NCI-H2196 (cell line): Measurements from ENCODE around the gene ASNS.
A peak's percentile ranks its signal among the peaks of the same experiment; 100 is the strongest.
"Not testable (repeated sequence)": the region's sequence is repeated elsewhere in the genome, so short reads cannot be mapped to it uniquely, and the experiment has no call there.

Experiments
- DNase-seq: peaks from one replicate; lab custom pipeline; 2025; ENCODE audit not compliant: unreplicated experiment; lab: John Stamatoyannopoulos, UW

Gene ASNS, protein sequence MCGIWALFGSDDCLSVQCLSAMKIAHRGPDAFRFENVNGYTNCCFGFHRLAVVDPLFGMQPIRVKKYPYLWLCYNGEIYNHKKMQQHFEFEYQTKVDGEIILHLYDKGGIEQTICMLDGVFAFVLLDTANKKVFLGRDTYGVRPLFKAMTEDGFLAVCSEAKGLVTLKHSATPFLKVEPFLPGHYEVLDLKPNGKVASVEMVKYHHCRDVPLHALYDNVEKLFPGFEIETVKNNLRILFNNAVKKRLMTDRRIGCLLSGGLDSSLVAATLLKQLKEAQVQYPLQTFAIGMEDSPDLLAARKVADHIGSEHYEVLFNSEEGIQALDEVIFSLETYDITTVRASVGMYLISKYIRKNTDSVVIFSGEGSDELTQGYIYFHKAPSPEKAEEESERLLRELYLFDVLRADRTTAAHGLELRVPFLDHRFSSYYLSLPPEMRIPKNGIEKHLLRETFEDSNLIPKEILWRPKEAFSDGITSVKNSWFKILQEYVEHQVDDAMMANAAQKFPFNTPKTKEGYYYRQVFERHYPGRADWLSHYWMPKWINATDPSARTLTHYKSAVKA

DNA sequence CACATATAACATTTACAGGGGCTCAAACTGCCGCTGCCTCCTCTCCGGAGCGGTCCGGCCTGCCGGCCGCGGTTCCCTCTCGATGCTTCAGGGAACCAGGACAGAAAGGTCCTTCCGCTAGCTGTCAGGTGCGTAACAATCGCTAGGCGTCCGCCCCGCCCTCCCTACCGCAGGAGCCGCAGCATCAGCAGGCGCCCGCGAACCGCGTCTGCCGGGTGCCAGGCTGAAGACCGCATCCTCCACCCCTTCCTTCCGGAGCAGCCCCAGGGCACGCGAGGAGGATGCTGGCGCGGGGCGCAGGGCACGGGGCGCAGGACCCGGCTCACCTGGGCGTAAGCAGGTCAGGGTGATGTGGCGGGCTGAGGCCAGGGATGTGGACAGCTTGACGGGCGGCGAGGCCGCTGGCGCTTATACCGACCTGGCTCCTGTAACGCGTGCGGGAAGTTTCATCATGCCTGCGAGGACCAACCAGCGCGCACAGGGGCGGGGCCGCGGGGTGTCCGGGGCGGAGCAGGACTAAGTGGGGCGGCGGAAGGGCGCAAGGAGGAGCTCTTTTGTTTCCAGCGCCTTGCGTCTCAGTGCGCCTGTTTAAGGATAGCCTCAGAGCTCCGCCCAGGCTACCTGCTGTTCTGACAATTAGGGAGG, at the start of gene ASNS:
ASNS (minus strand) TSS at position 384 of the 645 bp plus-strand sequence. CDS start 3,252 bp downstream, outside the sequence.
- peak; percentile 94 for DNase-seq

DNA sequence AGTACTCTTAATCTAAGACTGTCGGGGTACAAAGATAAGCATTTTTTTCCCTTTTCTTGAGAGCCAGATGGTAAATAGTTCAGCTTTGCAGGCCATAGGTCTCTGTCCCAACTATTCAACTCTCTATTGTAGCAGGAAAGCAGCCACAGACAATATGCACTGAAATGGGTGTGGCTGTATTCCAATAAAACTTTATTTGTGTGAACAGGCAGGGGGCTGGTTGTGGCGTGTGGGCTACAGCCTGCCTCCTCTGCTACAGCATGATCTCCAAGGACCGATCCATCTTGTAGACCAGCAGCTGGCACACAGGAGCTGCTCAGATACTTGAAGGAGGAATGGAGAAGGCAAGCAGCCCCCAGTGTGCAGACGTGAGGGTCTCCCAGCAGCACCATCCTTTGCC, 49.0 kb upstream of the ASNS start:
- not testable (repeated sequence) for DNase-seq

DNA sequence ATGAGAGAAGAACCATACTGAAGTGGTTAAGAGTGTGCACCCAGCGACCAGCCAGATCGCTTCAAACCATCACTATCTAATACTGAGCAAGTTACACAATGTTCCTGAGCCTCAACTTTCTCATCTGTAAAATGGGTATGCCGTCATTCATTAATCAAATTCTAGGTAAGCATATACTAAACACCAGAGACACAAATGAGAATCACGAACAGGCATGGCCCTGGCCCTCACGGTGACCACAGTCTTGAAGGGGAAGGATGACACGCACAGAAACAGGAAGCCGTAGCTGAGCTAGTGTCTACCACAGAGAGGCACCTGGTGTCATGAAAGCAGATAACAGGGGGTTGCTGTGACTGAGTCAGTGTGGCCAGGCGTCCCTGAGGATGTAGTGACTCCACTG, 43.1 kb upstream of the ASNS start:
- DNase-seq, result not testable (repeated sequence)

DNA sequence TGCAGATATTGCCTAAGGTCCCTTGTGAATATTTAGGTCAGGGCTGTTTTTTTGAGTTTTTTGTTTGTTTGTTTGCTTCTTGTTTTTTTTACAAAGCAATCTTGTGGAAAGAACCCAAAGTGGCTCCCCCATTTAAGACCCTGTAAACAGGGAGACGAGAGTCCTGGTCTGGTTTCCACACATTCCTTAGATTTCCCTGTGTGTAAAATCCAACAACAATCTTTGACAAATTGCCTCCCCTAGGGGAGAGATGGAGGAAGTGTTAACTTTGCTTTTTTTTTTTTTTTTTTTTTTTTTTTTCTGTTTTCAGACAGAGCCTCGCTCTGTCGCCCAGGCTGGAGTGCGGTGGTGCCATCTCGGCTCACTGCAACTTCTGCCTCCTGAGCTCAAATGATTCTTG, 40.1 kb upstream of the ASNS start:
- not testable (repeated sequence) for DNase-seq

DNA sequence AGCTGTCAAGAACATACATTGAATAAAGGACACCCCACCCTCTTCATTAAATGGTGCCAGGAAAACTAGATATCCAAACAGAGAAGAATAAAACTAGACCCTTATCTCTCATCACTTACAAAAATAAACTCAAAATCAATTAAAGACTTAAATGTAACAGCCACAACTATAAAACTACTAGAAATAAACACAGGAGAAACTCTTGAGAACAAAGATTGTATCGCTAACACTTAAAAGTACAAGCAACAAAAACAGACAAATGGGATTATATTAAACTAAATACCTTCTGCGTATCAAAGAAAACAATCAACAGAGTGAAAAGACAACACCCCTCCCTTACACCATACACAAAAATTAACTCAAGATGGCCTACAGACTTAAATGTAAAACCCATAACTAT, 24.7 kb upstream of the ASNS start:
- DNase-seq, result not testable (repeated sequence)

DNA sequence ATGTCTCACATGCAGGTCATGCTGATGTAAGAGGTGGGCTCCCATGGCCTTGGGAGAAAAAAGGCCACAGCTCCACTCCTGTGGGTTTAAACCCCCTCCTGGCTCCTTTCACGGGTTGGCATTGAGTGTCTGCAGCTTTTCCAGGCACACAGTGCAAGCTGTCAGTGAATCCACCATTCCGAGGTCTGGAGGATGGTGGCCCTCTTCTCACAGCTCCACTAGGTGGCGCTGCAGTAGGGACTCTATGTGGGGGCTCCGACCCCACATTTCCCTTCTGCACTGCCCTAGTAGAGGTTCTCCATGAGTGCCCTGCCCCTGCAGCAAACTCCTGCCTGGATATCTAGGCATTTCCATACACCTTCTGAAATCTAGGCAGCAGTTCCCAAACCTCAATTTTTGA, 19.5 kb upstream of the ASNS start:
- not testable (repeated sequence) for DNase-seq

DNA sequence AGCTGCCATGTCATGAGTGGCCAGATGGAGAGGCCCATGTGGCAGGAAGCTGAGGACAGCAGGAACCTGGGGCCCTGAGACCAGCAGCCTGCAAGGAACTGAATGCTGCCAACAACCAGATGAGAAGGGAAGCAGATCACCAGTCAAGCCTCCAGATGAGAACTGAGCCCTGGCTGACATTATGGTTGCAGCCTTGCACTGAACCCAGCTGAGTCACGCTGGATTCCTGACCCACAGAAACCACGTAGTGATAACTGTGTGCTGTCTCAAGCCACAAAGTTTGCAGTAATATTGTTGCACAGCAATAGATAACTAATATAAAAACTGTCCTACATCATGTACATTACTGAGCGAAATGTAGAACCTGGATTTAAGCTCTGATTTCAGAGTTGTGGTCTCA, 7.3 kb upstream of the ASNS start:
- not testable (repeated sequence) for DNase-seq

DNA sequence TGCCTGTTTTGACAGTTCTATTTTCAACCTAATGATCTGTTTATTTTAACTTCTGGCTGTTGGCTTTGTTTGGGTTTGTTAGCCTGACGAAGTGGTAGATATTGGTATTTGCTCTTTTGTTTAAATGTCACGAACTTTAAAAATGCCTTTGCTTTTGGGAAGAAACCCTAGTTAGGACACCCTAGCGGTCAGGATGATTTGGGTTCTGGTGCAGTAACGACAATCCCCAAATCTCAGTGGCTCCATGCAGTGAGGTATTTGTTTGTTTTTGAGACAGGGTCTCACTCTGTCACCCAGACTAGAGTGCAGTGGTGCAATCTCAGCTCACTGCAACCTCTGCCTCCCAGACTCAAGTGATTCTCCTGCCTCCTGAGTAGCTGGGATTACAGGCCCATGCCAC, 2.7 kb upstream of the ASNS start:
- DNase-seq, result not testable (repeated sequence)

DNA sequence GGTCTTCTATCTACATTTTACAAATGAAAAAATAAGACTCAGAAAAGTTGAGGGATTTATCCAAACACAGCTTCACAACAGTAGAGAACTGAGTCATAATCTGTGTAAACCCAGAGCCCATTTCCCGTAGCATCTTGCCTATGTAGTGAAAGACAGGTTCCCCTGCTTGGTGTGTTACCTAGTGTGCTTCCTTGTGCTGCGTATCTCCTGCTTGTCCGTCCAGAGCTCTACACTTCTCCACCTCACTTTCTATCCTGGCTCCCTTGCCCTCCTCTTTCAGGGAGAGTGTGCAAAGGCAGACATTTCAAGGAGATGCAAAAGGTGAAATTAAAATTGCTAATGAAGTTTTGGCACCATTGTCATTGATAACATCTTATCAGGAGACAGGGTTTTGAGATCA, 1.4 kb upstream of the ASNS start:
- no peak for DNase-seq

DNA sequence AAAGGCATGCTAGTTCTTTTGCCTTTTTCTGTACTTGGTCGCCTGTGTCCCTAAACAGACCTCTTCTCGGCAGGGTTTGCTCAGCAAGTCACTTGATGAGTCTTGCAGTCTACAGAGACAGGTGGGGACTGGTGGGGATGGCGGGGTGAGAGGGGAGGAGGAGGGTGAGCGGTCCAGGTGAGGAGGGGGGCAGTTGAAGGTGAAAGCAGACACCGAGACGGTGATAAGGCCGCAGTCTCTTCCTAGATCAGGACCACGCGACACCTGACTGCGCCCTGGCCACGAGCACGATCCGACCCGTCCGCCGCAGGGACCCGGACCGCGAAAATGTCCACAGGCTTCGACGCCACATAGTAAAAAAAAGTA, 566 bp downstream of the ASNS start:
- DNase-seq, result no peak

DNA sequence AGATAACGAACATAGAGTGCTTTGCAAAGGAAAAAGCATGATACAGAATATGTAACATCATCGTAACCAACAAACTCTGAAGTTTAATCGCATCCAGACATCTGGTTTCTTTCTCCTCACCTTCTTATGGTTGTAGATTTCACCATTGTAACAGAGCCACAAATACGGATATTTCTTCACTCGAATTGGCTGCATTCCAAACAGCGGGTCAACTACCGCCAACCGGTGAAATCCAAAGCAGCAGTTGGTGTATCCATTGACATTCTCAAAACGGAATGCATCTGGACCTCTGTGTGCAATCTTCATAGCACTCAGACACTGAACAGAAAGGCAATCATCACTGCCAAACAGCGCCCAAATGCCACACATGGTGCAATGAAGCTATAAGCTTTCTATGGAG, 3.4 kb downstream of the ASNS start:
- DNase-seq, result no peak

DNA sequence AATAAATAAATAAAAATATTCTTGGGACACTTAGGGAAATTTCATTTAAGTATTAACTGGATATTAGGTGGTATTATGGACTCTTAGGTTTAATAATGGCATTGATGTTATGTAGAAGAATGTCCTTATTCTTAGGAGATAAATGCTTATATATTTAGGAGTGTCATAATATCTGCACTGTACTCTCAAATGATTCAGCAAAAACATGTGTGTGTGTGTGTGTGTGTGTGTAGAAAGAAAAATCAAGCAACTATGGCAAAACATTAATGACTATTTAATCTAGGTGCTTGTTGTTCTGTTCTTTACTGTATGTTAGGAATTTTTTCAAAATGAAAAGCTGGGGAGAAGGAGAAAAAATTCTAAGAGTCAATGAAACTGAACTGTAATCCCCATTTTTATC, 3.9 kb downstream of the ASNS start:
- DNase-seq, result no peak

DNA sequence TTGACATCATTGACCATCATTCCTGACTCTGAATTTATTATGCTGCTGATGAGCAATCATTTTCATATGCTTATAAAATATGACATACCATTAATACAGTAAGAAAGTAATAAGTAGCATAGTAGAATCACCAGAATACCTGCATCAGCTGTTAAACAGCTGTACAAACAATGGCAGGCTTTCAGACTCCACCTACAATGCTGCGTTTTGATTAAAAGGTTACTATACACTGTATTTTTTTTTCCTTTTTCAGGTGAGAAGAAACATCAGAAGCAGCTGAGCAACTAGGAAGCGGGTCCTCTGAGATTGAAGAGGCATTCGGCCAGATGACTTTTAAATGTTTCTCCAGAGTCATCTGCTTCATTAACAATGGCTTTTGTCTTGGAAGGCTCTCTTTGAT, 7.1 kb downstream of the ASNS start:
- DNase-seq, result no peak

DNA sequence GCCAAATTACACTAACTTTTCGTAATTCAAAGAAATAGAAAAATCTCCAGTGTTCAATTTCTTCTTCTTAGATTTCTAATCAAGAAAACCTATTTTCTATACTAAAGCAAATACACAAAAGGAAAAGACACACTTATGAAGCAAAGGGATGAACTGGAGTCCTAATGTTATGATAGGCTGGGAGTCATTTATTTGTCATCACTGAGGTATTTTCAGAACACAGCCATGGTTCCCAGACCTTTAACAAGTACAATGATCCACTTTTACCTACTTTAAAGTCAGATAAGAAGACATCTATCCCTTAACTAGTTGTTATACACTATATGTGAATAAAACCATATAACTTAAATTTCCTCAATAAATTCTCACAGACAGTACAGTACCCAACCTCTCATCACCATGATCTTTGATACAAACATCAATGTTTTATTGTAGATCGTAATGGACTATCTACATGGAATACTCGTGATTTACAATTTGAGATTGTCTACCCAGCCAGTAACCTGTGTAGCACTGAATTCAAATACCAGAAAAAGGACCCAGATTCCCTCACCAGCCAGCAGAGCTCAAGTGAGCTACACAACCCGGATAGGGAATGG, 12.5 kb downstream of the ASNS start:
- DNase-seq, result no peak

DNA sequence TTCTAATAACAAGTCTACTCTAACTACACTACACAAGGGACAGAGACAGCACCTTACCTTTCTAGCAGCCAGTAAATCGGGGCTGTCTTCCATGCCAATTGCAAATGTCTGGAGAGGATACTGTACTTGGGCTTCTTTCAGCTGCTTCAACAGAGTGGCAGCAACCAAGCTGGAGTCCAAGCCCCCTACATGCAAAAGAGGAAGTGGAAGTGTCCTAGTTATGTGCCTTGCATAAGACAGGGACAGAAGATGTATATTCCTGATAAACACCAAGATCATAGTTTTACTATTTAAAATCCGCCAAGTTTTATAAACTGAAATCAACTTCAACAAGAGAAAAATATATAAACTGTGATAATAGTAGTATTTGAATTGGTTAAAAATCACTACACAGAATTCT, 14.0 kb downstream of the ASNS start:
- DNase-seq, result no peak

DNA sequence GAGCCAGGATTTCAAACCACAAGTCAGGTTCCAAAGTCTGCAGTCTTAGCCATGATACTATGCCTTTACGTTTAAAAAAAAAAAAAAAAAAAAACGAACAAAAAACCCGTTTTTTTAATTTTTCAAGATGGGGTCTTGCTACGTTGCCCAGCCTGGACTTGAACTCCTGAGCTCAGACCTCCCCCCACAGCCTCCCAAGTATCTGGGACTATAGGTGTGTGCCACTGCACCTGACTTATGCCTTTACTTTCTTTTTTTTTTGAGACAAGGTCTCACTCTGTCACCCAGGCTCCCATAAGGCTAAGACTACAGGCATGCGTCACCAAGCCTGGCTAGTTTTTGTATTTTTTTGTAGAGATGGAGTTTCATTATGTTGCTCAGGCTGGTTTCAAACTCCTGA, 14.7 kb downstream of the ASNS start:
- DNase-seq, result no peak

DNA sequence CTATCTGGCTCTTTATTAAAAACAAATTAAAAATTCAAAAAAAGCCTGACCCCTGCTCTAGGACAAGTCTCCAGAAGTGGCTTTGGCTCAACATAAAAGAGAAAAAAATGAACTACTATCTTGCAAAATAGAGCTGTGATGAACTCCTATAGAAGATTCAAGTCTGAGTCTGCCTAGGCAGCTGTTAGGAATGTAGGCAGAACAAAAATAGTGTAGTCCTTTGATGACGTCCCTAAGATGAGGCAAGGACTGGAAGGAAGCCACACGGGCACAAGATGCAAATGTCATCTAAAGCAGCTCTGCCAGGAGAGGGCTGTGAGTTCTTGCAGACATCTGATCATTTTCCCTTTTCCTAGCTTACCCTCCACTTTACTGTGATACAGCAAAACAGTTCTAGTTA, 20.5 kb downstream of the ASNS start:
- no peak for DNase-seq

DNA sequence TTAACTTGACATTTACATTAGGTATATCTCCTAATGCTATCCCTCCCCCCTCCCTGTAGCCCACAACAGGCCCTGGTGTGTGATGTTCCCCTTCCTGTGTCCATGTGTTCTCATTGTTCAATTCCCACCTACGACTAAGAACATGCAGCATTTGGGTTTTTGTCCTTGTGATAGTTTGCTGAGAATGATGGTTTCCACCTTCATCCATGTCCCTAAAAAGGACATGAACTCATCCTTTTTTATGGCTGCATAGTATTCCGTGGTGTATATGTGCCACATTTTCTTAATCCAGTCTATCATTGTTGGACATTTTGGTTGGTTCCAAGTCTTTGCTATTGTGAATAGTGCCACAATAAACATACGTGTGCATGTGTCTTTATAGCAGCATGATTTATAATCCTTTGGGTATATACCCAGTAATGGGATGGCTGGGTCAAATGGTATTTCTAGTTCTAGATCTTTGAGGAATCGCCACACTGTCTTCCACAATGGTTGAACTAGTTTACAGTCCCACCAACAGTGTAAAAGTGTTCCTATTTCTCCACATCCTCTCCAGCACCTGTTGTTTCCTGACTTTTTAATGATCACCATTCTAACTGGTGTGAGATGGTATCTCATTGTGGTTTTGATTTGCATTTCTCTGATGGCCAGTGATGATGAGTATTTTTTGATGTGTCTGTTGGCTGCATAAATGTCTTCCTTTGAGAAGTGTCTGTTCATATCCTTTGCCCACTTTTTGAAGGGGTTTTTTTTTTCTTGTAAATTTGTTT, 21.8 kb downstream of the ASNS start:
- not testable (repeated sequence) for DNase-seq

DNA sequence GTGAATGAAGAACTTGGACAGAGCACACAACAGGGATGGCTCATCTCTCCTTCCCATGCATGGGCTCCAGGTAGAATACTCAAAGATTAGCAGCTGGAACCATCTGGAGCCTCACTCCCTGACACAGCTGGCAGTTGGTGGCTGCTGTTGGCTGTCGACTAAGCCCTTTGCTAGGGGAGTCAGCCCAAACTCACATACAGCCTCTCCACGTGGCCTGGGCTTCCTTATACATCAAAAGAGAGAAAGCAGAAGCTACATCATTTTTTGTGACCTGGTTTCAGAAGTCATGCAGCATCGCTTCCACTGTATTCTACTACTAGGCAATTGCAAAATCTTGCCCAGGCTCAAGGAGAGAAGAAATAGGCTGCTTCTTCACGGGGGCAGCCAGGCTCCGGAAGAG, 24.4 kb downstream of the ASNS start:
- DNase-seq, result no peak

DNA sequence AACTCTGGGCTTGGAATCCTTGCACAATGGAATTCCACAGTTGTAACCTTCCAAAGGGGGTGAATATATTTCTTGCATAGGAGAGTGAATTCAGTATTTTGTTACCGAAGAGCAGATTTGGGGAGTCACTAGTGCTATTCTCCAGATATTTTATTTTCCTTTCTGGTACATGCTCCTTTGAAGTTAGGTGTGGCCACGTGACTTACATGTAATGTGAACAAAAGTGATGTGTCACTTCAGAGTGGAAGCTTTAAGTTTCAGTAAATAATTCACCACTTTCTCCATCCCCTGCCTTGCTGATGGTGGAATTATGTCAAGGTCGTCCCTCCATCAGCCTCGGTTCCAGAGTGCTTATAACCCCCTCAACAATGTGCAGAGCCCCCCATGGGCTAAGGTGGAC, 25.3 kb downstream of the ASNS start:
- DNase-seq, result no peak

DNA sequence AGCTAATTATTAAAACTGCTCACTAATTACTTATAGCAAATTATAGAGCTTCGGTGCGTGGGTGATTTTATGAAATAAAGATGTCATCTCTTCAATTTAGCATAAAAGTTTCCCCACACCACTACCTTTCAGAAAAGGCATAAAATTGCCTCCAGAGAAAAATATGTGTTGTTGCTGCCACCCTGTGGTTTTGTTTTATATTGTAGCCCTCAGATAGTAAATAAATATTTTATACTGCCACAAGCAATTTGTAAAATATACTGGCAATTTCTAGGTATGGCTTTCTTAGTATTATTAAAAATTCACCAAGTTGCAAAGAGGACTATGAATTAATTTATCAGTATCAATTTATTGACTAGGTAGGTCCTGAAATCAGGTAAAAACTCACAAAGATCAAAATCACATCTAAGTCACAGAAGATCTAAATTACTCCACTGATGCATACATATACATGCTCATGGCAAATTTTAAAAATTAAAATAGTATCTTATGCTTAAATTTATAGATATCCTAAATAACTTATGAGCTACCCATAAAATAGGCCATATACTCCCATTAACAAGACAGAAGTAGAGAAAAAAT, 26.5 kb downstream of the ASNS start:
- peak; percentile 33 for DNase-seq
